B cell (primary cell): ENCODE data around the gene PTMS. TPM values are rescaled to one million over a fixed set of nuclear protein-coding genes. Genes with fewer than 3 reads are reported as not detected.

Source experiments
- ATAC-seq: fragments of 200-7000 bp; cut with Tn5 transposase; one replicate; pipeline ENCODE4 v1.10.0; 2021; ENCODE audit warnings: low read depth, mild to moderate bottlenecking, moderate number of reproducible peaks, moderate library complexity
- CTCF ChIA-PET: fragments of 350-600 bp; sonication (Branson Sonifier 250); formaldehyde crosslinking; loops from one replicate; lab custom pipeline; 2021; ENCODE audit warnings: antibody characterized with exemption, inconsistent platforms; lab: Charles Lee
- POLR2A ChIA-PET: fragments of 350-600 bp; sonication (Branson Sonifier 250); formaldehyde crosslinking; loops from one replicate; lab custom pipeline; 2021; ENCODE audit warnings: antibody characterized with exemption; lab: Charles Lee
- DNase-seq: peaks from one replicate; pipeline ENCODE4 v3.0.0; 2013
- H2AFZ ChIP-seq: 2 replicates; pipeline ENCODE4 v1.6.1; 2012; ENCODE audit warnings: mild to moderate bottlenecking, low read depth, low read length; ENCODE audit not compliant: insufficient read depth, poor library complexity, severe bottlenecking
- H3K27ac ChIP-seq, 2 donors: 1 replicate in 1 of 2; 2 replicates in 1 of 2; pipeline ENCODE4 v1.5.1; 2012 to 2013; ENCODE audit warnings: low read length in 2 of 2, mild to moderate bottlenecking in 2 of 2, moderate library complexity in 1 of 2
- H3K27me3 ChIP-seq, 4 experiments: fragments of 200-600 bp in 1 of 4; sonication (generic) in 1 of 4; replicated peaks in 1 of 4; 1 replicate in 2 of 4; 2 replicates in 2 of 4; pipeline versions ENCODE4 v1.6.1 to v1.7.0; 2013 to 2016; ENCODE audit warnings: low read length in 3 of 4, mild to moderate bottlenecking in 2 of 4, mixed read lengths in 1 of 4, moderate library complexity in 1 of 4; ENCODE audit not compliant: insufficient read depth in 4 of 4, control insufficient read depth in 3 of 4; ENCODE audit errors: control extremely low read depth in 1 of 4
- H3K36me3 ChIP-seq, 2 experiments: replicated peaks in 1 of 2; 1 replicate in 1 of 2; 2 replicates in 1 of 2; pipeline versions ENCODE4 v1.6.1 to v1.7.1; 2013; ENCODE audit warnings: low read length in 1 of 2; ENCODE audit not compliant: insufficient read depth in 2 of 2, control insufficient read depth in 1 of 2; ENCODE audit errors: control extremely low read depth in 1 of 2, extremely low read depth in 1 of 2
- H3K4me1 ChIP-seq, 2 donors: fragments of 200-600 bp in 1 of 2; sonication (generic) in 1 of 2; 1 replicate in 1 of 2; 2 replicates in 1 of 2; pipeline versions ENCODE4 v1.5.1 to v1.6.1; 2013 to 2017; ENCODE audit warnings: low read length in 2 of 2; ENCODE audit not compliant: control insufficient read depth in 2 of 2, insufficient read depth in 2 of 2
- H3K4me2 ChIP-seq: replicated peaks from 2 replicates; pipeline ENCODE3; 2012; ENCODE audit warnings: mild to moderate bottlenecking, low read depth, low read length; ENCODE audit not compliant: poor library complexity, severe bottlenecking
- H3K4me3 ChIP-seq, 5 experiments: fragments of 200-600 bp in 1 of 5; sonication (generic) in 1 of 5; 1 replicate in 3 of 5; 2 replicates in 2 of 5; pipeline versions ENCODE4 v1.5.1 to v1.7.0; 2011 to 2016; ENCODE audit warnings: low read length in 4 of 5, mild to moderate bottlenecking in 4 of 5, low read depth in 2 of 5, control low read depth in 1 of 5, moderate library complexity in 1 of 5; ENCODE audit not compliant: insufficient read depth in 1 of 5; ENCODE audit errors: control extremely low read depth in 1 of 5, extremely low read depth in 1 of 5
- H3K79me2 ChIP-seq: fragments of 200-600 bp; sonication (generic); one replicate; pipeline ENCODE4 v1.6.0; 2016; ENCODE audit warnings: low read length; ENCODE audit not compliant: control insufficient read depth, insufficient read depth
- H3K9ac ChIP-seq: fragments of 200-600 bp; sonication (generic); 2 replicates; pipeline ENCODE4 v1.6.1; 2017; ENCODE audit warnings: mild to moderate bottlenecking, low read length, moderate library complexity
- H3K9me3 ChIP-seq, 3 donors: one replicate each; pipeline versions ENCODE4 v1.6.1 to v1.7.1; 2013; ENCODE audit warnings: low read length in 2 of 3; ENCODE audit not compliant: control insufficient read depth in 2 of 3, insufficient read depth in 1 of 3; ENCODE audit errors: control extremely low read depth in 1 of 3
- H4K20me1 ChIP-seq: 2 replicates; pipeline ENCODE4 v1.6.0; 2012; ENCODE audit warnings: mild to moderate bottlenecking, low read length; ENCODE audit not compliant: insufficient read depth, control insufficient read depth, poor library complexity, severe bottlenecking
- H3K27ac Mint-ChIP-seq: one replicate; pipeline ENCODE4 v1.8.0; 2021; ENCODE audit warnings: mixed read lengths
- H3K27me3 Mint-ChIP-seq: one replicate; pipeline ENCODE4 v1.8.0; 2021; ENCODE audit warnings: mixed read lengths
- H3K4me1 Mint-ChIP-seq: one replicate; pipeline ENCODE4 v1.8.0; 2021; ENCODE audit warnings: mixed read lengths
- H3K4me3 Mint-ChIP-seq: one replicate; pipeline ENCODE4 v1.8.0; 2021; ENCODE audit warnings: mixed read lengths
- H3K9me3 Mint-ChIP-seq: one replicate; pipeline ENCODE4 v1.8.0; 2022; ENCODE audit warnings: mixed read lengths; ENCODE audit not compliant: insufficient read depth
- EZH2 ChIP-seq: IDR thresholded peaks from 2 replicates; pipeline ENCODE4 v1.6.1; 2012; ENCODE audit warnings: borderline replicate concordance, low read depth, mild to moderate bottlenecking, moderate library complexity, low read length; ENCODE audit not compliant: insufficient read depth, poor library complexity, severe bottlenecking
- WGBS: methylation state at CpG from one replicate; pipeline ENCODE4 v1.1.5; 2013; ENCODE audit warnings: missing lambda C conversion rate; ENCODE audit not compliant: insufficient coverage; 5-methylcytosine and 5-hydroxymethylcytosine counted together
- intact Hi-C: fragments of 100-400 bp; cut with micrococcal nuclease; formaldehyde crosslinking; loops from one replicate; pipeline ENCODE4 v1.10.0; 2022
- polyA plus RNA-seq: library from polyadenylated mRNA; depleted of rRNA; stranded (reverse); fragments of >200 nt; gene quantifications from 2 replicates; pipeline ENCODE4 v1.2.3, GENCODE V29; 2012
- total RNA-seq, 2 donors: library from RNA; stranded (reverse); fragments of 120-200 nt in 1 of 2; gene quantifications; 1 replicate in 1 of 2; 2 replicates in 1 of 2; pipeline versions ENCODE4 v1.2.3 to v1.2.4, GENCODE V29; 2013 to 2022
- TF ChIP-seq, protein P1 (sequence below): fragments of 200-600 bp; IDR thresholded peaks from one replicate; pipeline ENCODE4 v1.8.0; 2022; ENCODE audit warnings: antibody characterized with exemption, mild to moderate bottlenecking

Gene PTMS
- total and polyA plus RNA-seq, 2 donors (not counting 1 experiment from before 2014, with no cell fraction given), result 1.0 to 2.1 TPM

DNA sequence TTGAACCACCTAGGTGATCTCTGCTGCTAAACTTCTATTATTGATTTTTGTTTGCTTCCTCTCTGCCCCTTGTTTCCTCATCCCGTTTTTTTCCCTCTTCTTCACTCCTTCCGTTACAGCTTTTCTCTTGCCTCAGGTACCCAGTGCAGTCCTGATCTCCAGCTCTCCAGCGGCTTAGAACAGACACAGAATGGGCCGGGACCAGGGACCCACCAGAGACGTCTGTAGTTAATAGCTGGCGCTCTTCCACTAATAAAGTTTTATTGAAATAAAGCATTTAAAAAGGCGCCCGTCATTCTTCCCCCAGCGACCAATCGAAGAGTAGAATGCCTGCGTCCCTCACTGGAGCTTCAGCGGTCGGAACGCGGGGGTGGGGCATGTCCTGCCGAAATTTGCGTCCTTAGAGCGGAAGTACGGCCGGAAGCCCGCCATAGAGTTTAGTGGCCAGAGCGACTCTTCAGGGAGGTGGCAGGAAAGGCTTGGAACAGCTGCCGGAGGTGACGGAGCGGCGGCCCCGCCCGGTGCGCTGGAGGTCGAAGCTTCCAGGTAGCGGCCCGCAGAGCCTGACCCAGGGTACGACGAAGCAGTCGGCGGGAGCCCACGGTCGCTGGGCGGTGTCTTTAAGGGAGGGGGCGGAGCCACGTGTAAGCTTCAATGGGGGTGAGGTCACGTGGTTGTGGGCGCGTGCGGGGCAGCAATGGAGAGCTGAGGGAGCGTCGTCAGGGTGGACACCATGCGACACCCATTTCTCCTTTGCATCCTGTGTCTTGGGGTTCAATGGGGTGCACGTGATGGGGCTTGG is 42.4 kb upstream of the PTMS start, which contains the start of gene COPS7A:
TSS of gene COPS7A (plus strand) at position 440 of the 802 bp plus-strand sequence. CDS start 611 bp downstream, outside the sequence.
- Histone ChIP-seq H3K9ac (peak within 1 kb of the TSS; percentile 64), H3K9me3 (no peaks in the 10 kb centered on the region), H3K27me3 (no peaks in the 10 kb centered on the region), H3K4me1 (peaks cover 13 to 17% of the 10 kb centered on the region in 2 donors), H3K4me2 (peak within 1 kb of the TSS; percentile 79), H3K79me2 (peaks cover 13% of the 10 kb centered on the region), H3K27ac (peak within 1 kb of the TSS; percentile 81 to 86), H2AFZ (peak within 1 kb of the TSS; percentile 91), H3K36me3 (peaks cover 2 to 18% of the 10 kb centered on the region in 2 experiments), H4K20me1 (no peaks in the 10 kb centered on the region), H3K4me3 (peak within 1 kb of the TSS; percentile 53 to 65 (median 63))
- ATAC-seq (peak; percentile 89), DNase-seq (peak; percentile 98)
- Mint-ChIP-seq H3K4me1 (peaks cover 19% of the 10 kb centered on the region), H3K9me3 (no peaks in the 10 kb centered on the region), H3K27me3 (no peaks in the 10 kb centered on the region), H3K27ac (peak within 1 kb of the TSS; percentile 94), H3K4me3 (peak within 1 kb of the TSS; percentile 91)
- under 1% methylated on average over 45 of the region's 49 CpGs for WGBS
- intact Hi-C loops, result loop anchor here (1.0 to 2.0 kb wide), 6 partner anchors 27 to 149 kb away; partner anchors contain the start of genes CHD4, ING4, MLF2 and SPSB2
- ChIA-PET CTCF (interaction anchor here (0.6 to 3.6 kb wide), 20 partner anchors 11 to 426 kb away, joined by 3 to 34 read pairs (median 4); partner anchors contain the start of genes CDCA3, MLF2, NOP2 and PTMS), POLR2A (interaction anchor here (0.5 to 2.2 kb wide), 21 partner anchors 22 to 253 kb away, joined by 3 to 51 read pairs (median 5); partner anchors contain the start of genes C12orf57, CDCA3, EMG1 and GAPDH)
- TF ChIP-seq EZH2, result no peak
- TF ChIP-seq, protein P1, sequence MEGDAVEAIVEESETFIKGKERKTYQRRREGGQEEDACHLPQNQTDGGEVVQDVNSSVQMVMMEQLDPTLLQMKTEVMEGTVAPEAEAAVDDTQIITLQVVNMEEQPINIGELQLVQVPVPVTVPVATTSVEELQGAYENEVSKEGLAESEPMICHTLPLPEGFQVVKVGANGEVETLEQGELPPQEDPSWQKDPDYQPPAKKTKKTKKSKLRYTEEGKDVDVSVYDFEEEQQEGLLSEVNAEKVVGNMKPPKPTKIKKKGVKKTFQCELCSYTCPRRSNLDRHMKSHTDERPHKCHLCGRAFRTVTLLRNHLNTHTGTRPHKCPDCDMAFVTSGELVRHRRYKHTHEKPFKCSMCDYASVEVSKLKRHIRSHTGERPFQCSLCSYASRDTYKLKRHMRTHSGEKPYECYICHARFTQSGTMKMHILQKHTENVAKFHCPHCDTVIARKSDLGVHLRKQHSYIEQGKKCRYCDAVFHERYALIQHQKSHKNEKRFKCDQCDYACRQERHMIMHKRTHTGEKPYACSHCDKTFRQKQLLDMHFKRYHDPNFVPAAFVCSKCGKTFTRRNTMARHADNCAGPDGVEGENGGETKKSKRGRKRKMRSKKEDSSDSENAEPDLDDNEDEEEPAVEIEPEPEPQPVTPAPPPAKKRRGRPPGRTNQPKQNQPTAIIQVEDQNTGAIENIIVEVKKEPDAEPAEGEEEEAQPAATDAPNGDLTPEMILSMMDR, result no peak
